ENCODE measurements around the gene PRICKLE2.

DNA sequence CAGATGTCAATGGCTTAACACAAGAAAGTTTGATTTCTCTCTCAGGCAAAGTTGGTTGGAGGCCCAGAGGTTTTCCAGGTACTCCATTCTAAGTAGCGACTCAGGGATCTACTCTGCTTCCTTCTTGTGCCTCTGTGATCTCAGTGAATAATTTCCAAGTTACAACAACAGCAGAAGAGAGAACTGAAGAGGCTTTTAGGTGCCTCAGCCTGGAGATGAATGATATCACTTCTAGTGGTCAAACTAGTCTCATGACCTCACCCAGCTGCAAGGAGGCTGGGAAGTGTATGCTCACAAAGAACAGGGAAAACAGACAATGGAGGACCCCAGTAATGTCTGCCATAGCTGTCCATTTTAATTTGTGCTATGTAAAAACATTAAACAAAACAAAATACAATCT lies 4.6 kb upstream of the PRICKLE2 start:
- TF ChIP-seq ZBTB21 (CRISPR knock-in tag; IDR thresholded peaks at IDR 0.05; ENCODE audit: borderline replicate concordance), result no peak
- no peak for TF ChIP-seq CTCF (IDR thresholded peaks at IDR 0.05)
- TF ChIP-seq NR1H2 (CRISPR knock-in tag; IDR thresholded peaks at IDR 0.05), result no peak
- no peak for TF ChIP-seq SP1 (CRISPR knock-in tag; conservative IDR thresholded peaks at IDR 0.05)
- TF ChIP-seq SMAD3 (CRISPR knock-in tag; IDR thresholded peaks at IDR 0.05; ENCODE audit: borderline replicate concordance), result no peak
